Measurements from ENCODE around the gene HERC6.
A peak's percentile ranks its signal among the peaks of the same experiment; 100 is the strongest.
"Not testable (repeated sequence)": the region's sequence is repeated elsewhere in the genome, so short reads cannot be mapped to it uniquely, and the experiment has no call there.

The HERC6 gene

DNA sequence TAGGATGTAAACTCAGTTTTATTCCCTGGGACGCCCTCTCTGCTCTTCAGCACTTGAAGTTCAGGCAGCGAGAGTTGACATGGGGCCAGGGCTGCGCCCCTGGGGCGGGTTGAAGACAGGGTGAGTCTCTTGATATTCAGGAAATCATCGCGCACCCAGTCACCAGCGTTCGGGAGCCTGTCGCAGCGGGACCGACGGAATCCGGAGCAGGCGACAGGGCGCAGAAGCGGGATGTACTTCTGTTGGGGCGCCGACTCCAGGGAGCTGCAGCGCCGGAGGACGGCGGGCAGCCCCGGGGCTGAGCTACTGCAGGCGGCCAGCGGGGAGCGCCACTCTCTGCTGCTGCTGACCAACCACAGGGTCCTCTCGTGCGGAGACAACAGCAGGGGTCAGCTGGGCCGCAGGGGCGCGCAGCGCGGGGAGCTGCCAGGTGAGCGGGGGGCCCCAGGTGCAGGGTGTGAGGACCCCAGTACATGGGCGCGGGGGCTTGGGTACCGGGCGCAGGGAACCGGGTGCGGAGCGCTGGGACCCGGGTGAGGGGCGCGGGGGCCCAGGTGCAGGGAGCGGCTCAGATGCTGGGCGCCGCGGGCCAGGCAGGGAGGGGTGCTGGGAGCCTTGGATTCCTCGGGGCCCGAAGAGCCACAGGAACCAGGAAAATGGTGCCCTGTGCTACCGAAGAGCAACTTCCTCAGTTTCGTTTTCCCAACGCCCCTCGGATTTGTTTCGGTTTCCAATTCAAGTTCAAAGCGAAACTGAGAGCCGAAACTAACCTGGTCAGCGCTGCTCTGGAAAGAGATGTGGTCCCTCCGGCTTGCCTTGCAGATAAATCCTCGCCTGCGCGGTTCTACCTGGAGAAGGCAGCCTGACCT is at the start of gene HERC6:
Gene HERC6, plus strand, starts transcription at position 162 of the 869 bp plus-strand sequence. Its CDS starts 70 bp downstream, at position 232.
- Histone ChIP-seq H3K27me3 (no peaks in the 10 kb centered on the region), H3K4me3 (peak within 1 kb of the TSS; percentile 97), H3K27ac (peak within 1 kb of the TSS; percentile 85 to 91), H3K9me3 (no peaks in the 10 kb centered on the region), H3K4me1 (no peaks in the 10 kb centered on the region), H3K36me3 (no peaks in the 10 kb centered on the region)
- DNase-seq: peak; percentile 65 to 81
- TF ChIP-seq, protein P1, sequence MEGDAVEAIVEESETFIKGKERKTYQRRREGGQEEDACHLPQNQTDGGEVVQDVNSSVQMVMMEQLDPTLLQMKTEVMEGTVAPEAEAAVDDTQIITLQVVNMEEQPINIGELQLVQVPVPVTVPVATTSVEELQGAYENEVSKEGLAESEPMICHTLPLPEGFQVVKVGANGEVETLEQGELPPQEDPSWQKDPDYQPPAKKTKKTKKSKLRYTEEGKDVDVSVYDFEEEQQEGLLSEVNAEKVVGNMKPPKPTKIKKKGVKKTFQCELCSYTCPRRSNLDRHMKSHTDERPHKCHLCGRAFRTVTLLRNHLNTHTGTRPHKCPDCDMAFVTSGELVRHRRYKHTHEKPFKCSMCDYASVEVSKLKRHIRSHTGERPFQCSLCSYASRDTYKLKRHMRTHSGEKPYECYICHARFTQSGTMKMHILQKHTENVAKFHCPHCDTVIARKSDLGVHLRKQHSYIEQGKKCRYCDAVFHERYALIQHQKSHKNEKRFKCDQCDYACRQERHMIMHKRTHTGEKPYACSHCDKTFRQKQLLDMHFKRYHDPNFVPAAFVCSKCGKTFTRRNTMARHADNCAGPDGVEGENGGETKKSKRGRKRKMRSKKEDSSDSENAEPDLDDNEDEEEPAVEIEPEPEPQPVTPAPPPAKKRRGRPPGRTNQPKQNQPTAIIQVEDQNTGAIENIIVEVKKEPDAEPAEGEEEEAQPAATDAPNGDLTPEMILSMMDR (IDR thresholded peaks at IDR 0.05): peak; percentile 64 to 67
- intact Hi-C loops (cut with DNase I; ENCODE audit: low total_unique reads): loop anchor here (10.0 kb wide), 1 partner anchor 84 kb away; no protein-coding TSS in a partner anchor

DNA sequence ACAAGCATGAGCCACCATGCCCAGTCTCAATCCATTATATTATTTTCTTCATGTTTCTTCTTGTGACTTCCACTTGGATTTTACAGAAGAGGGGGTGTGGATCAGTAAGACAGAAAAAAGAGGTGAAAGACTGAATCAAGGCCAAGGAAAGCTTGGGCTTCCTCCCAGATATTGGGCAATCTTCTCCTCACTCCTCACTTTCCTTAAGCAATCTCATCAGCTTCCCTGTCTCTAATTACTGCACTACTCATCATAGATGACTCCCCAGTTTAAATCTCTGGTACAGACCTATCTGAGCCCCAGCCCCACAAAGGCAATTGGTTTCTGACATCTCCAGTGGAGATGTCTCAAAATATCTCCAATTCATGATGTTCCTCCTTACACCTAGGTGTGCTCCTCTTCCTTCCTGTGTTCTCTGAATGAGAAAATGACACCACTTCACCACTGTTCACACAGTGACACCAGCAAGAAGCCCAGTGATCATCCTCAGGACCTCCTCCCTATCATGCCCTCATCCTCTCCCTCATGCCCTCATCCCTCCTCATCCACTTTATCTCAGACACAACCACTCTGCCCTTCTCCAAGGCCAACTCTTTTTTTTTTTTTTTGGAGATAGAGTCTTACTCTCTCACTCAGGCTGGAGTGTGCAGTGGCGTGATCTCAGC is 44.8 kb upstream of the HERC6 start:
- Histone ChIP-seq H3K27ac (no peak overlapping the region), H3K4me1 (peaks cover 0 to 10% (median 0%) of the 10 kb centered on the region in 4 donors), H3K9me3 (no peaks in the 10 kb centered on the region), H3K36me3 (no peaks in the 10 kb centered on the region), H3K4me3 (no peak overlapping the region), H3K27me3 (no peaks in the 10 kb centered on the region)
- TF ChIP-seq, protein P1 (IDR thresholded peaks at IDR 0.05): no peak
- no peak for DNase-seq
- intact Hi-C loops (cut with DNase I; ENCODE audit: low total_unique reads): no loop called here

DNA sequence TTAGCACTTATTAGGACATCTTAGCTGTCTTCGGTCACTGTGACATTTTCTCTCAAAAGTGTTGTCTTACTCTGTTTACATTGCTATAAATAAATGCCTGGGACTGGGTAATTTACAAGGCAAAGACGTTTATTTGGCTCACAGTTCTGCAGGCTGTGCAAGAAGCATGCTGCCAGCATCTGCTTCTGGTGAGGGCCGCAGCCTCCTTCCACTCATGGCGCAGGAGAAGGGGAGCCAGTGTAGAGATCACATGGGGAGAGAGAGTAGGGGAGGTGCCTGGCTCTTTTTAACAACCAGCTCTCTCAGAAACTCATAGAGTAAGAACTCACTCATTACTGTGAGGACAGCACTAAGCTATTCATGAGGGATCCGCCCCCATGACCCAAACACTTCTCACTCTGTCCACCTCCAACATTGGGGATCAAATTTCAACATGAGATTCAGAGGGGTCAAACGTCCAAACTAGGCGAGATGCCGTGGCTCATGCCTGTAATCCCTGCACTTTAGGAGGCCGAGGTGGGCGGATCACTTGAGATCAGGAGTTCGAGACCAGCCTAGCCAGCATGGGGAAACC is 43.5 kb upstream of the HERC6 start:
- H3K4me1 ChIP-seq: peaks cover 0 to 10% (median 0%) of the 10 kb centered on the region in 4 donors
- intact Hi-C loops (cut with DNase I; ENCODE audit: low total_unique reads): no loop called here
- H3K4me3 ChIP-seq: no peak overlapping the region
- no peaks in the 10 kb centered on the region for H3K36me3 ChIP-seq
- TF ChIP-seq, protein P1 (IDR thresholded peaks at IDR 0.05): no peak
- no peak overlapping the region for H3K27ac ChIP-seq
- H3K27me3 ChIP-seq: no peaks in the 10 kb centered on the region
- no peaks in the 10 kb centered on the region for H3K9me3 ChIP-seq
- DNase-seq: no peak

DNA sequence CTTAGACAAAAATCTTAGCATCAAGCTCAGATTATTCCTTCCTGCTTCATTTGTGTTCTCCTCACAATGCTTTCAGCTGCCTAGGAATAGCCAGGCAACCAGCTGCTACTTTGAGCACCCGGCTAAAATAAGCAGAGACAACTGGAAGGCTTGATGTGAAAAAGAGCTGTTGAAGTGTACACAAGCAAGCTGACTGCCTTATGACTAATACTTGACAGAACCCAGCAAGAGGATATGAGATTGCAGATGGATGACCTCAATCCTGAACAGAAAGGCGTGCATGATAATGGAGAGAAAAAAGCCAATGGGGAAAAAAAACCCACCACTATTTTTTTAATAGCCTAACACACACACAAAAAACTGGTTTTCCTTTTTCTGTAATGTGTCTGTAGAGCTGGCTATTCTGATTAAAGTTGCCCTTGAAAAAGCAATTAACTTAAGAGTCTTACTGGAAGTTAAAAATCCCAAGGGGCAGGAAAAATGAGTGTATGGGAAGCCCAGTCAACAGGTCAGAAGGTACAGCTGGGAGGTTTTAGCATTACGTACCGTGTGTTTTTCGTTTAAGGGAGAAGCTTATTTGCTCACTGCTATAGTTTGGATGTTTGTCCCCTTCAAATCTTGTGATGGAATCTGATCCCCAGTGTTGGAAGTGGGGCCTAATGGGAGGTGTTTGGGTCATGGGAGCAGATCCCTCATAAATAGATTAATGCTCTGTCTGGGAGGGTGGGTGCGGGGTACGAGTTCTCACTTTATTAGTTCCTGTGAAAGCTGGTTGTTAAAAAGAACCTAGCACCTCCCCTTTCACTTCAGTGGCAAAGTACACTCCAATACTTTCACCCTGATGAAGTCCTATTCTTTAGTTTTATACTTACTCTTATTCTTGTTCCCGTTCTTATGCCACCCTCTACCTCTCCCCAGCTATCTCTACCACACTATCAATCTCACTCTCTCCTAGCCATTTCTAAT is 37.1 kb upstream of the HERC6 start:
- intact Hi-C loops (cut with DNase I; ENCODE audit: low total_unique reads): no loop called here
- Histone ChIP-seq H3K4me3 (no peak overlapping the region), H3K4me1 (peaks cover 0 to 17% (median 5%) of the 10 kb centered on the region in 4 donors), H3K27ac (peak overlapping the region; percentile 31 to 59), H3K9me3 (no peaks in the 10 kb centered on the region), H3K36me3 (no peaks in the 10 kb centered on the region), H3K27me3 (no peaks in the 10 kb centered on the region)
- DNase-seq: no peak
- TF ChIP-seq, protein P1 (IDR thresholded peaks at IDR 0.05): no peak

DNA sequence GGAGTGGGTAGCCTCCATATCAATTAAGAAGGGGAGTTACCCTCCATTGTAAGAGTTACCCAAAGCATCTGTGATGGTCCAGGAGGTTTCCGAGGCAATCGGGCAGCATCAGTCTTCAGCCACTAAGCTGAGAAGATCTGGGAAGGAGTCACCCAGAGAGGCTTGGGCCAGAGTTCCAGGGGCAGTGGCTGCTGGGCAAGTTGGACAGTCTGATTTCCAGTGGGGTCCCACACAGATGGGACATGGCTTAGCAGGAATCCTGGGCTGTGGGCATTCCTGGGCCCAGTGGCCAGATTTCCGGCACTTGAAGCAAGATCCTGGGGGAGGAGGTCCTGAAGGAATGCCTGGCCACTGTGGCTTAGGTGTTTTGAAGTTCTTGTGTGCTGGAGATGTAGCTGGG is 31.8 kb upstream of the HERC6 start:
- H3K36me3 ChIP-seq; intact Hi-C loops (cut with DNase I; ENCODE audit: low total_unique reads); H3K4me1 ChIP-seq; H3K27ac ChIP-seq; H3K9me3 ChIP-seq; H3K27me3 ChIP-seq; H3K4me3 ChIP-seq; DNase-seq: not testable (repeated sequence)

DNA sequence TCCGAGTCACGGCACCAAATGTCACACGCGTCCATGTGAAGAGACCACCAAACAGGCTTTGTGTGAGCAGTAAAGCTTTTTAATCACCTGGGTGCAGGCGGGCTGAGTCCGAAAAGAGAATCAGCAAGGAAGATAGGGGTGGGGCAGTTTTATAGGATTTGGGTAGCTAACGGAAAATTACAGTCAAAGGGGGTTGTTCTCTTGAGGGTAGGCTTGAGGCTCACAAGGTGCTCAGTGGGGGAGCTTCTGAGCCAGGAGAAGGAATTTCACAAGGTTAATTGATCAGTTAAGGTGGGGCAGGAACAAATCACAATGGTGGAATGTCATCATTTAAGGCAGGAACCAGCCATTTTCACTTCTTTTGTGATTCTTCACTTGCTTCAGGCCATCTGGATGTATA is 29.9 kb upstream of the HERC6 start:
- H3K27ac ChIP-seq; DNase-seq; H3K27me3 ChIP-seq; H3K4me1 ChIP-seq; H3K36me3 ChIP-seq; intact Hi-C loops (cut with DNase I; ENCODE audit: low total_unique reads); H3K4me3 ChIP-seq; H3K9me3 ChIP-seq: not testable (repeated sequence)

All from tibial artery (tissue), 4 donors.